ENCODE measurements around the gene PIK3CG.

- no peak for TF ChIP-seq CTCF (IDR thresholded peaks at IDR 0.05)
- TF ChIP-seq POLR2A (IDR thresholded peaks at IDR 0.05): no peak
Observed at GRCh38 chr7:106853250-106853908, 11.7 kb upstream of the PIK3CG start.
